Colon (tissue), 2 donors: ENCODE results near the gene CCNF.
"Not testable (repeated sequence)": the region's sequence is repeated elsewhere in the genome, so short reads cannot be mapped to it uniquely, and the experiment has no call there.

ENCODE experiments used
- FAIRE-seq: peaks from 2 replicates; lab custom pipeline; 2012; peaks lifted over from hg19 to GRCh38; lab: Jason Lieb, UNC
- donor health status: control.
- donor health status: control.

CCNF gene

GRCh38 chr16:2472885-2473445, 43.7 kb downstream of the CCNF start:
- no peak for FAIRE-seq

GRCh38 chr16:2473446-2473926, 44.2 kb downstream of the CCNF start:
- FAIRE-seq: no peak

- no peak for FAIRE-seq
These were observed 45.0 kb downstream of the CCNF start for GRCh38 chr16:2473999-2474876.

- FAIRE-seq: no peak
These were observed 45.7 kb downstream of the CCNF start, which contains the start of gene TBC1D24 for GRCh38 chr16:2474877-2475412. TSS of gene TBC1D24 (plus strand) at chr16:2475127. CDS start at chr16:2496149, 21,022 bp downstream.

- FAIRE-seq: no peak
These were observed 46.4 kb downstream of the CCNF start for GRCh38 chr16:2475413-2476344.

GRCh38 chr16:2476345-2476720, 47.1 kb downstream of the CCNF start:
- no peak for FAIRE-seq

- FAIRE-seq: no peak
These were observed 47.5 kb downstream of the CCNF start for GRCh38 chr16:2476741-2477140.

GRCh38 chr16:2477327-2477726, 48.1 kb downstream of the CCNF start:
- no peak for FAIRE-seq

- FAIRE-seq: no peak
These were observed 49.0 kb downstream of the CCNF start for GRCh38 chr16:2478279-2478678.

GRCh38 chr16:2479996-2480395, 50.7 kb downstream of the CCNF start:
- FAIRE-seq: not testable (repeated sequence)

GRCh38 chr16:2480948-2481347, 51.7 kb downstream of the CCNF start:
- FAIRE-seq: no peak

GRCh38 chr16:2481676-2482075, 52.4 kb downstream of the CCNF start:
- FAIRE-seq: no peak

- no peak for FAIRE-seq
These were observed 53.0 kb downstream of the CCNF start for GRCh38 chr16:2482249-2482648.

GRCh38 chr16:2482708-2483534, 53.7 kb downstream of the CCNF start:
- no peak for FAIRE-seq

- no peak for FAIRE-seq
These were observed 55.0 kb downstream of the CCNF start for GRCh38 chr16:2483939-2484897.

- FAIRE-seq: no peak
These were observed 55.8 kb downstream of the CCNF start for GRCh38 chr16:2484898-2485508.

GRCh38 chr16:2485811-2486507, 56.7 kb downstream of the CCNF start:
- FAIRE-seq: no peak

GRCh38 chr16:2486645-2487516, 57.6 kb downstream of the CCNF start:
- no peak for FAIRE-seq
